Activated CD4-positive, CD25-positive, alpha-beta regulatory T cell treated with anti-CD3 and anti-CD28 coated beads, Interleukin-2, amount 50 U/mL, for 24 hours (primary cell): ENCODE measurements around the gene OR3A1.
"Not testable (repeated sequence)": the region's sequence is repeated elsewhere in the genome, so short reads cannot be mapped to it uniquely, and the experiment has no call there.

ENCODE experiments used
- ATAC-seq, 2 donors: fragments of 150-1000 bp; cut with Tn5 transposase; one replicate each; pipeline ENCODE4 v1.10.0; 2021; ENCODE audit warnings: mild to moderate bottlenecking in 1 of 2, moderate library complexity in 1 of 2

The OR3A1 gene

DNA sequence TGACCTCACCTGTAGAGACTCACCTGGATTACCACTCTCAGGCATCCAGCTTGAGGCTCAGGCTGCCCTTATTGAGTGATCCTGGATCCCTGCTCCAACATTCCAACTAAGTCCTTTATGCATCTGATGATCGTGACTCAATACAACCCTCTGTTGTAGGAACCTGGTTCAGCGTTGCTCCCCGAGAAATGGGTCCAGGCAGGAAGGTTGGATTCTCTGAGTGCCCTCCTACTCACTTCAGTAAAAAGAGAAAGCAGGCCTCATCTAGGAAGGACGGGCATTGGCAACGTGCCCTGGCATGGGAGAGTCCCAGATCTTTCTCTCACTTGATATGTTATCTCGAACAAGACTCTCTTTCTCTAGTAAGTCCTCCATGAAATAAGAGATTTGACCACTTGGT lies at the start of gene OR3A1:
Gene OR3A1, minus strand, starts transcription at position 101 of the 400 bp plus-strand sequence. CDS start 5,778 bp downstream, outside the sequence.
- no peak for ATAC-seq

DNA sequence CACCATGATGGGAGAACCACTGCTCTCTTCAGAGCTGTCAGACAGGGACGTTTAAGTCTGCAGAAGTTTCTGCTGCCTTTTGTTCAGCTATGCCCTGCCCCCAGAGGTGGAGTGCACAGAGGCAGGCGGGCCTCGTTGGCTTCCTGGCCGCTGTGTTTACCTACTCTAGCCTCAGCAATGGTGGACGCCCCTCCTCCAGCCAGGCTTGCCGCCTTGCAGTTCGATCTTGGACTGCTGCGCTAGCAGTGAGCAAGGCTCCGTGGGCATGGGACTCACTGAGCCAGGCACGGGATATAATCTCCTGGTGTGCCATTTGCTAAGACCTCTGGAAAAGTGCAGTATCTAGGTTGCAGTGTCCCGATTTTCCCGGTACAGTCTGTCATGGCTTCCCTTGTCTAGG lies 44.6 kb upstream of the OR3A1 start:
- not testable (repeated sequence) for ATAC-seq

GRCh38 chr17:3335876-3336275 lies 37.7 kb upstream of the OR3A1 start:
- no peak for ATAC-seq

DNA sequence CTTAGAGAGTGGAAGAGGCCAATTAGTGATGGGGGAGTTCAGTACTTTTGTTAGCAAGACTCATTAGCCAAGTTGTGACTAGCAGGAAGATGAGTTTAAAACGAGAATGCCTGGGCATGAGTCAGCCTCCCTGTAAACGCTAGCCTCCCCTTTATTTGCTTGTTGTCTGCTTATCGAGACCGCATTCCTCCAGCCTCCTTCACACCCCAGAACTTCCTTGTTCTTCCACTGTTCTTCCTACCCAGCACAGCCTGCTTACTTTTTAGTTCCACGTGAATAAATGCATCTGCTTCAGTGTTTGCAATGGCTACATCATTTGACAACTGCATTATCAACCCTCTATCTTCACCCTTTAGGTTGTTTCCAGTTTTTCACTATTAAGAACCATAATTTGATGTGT lies 20.2 kb upstream of the OR3A1 start:
- ATAC-seq, result no peak

GRCh38 chr17:3316836-3317235 lies 18.7 kb upstream of the OR3A1 start:
- no peak for ATAC-seq

GRCh38 chr17:3308603-3309002 lies 10.4 kb upstream of the OR3A1 start:
- ATAC-seq, result no peak

DNA sequence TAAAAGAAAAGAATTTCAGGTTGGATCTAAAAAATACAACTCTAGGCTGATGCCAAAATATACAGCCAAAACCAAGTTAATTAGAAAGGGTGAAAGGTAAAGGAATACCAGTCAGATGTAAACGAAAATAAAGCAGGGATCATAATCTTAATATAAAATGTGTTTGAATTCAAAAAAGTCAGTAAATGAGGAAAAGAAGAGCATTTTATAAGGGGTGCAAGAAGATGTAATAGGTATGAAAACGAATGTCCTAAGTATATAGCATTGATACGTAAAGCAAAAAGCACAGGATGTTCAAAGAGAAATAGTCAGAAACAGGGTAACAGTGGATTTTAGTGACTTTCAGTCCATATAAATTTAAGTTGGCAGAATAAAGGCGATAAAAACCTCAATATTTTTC lies 2.5 kb downstream of the OR3A1 start:
- ATAC-seq, result no peak

DNA sequence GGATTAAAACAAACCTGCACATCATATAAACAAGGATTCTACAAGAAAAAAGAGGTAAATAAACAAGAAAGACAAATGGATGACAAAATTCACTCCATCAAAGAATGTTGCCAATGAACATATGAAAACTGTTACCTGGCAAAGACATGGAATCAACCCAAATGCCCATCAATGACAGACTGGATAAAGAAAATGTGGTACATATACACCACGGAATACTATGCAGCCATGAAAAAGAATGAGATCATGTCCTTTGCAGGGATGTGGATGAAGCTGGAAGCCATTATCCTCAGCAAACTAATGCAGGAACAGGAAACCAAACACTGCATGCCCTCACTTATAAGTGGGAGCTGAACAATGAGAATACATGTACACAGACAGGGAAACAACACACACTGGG lies 4.6 kb downstream of the OR3A1 start:
- not testable (repeated sequence) for ATAC-seq

- ATAC-seq, result no peak
Measured at GRCh38 chr17:3282901-3283300, 15.3 kb downstream of the OR3A1 start.

GRCh38 chr17:3276126-3276525 lies 22.0 kb downstream of the OR3A1 start:
- ATAC-seq, result no peak

- ATAC-seq, result no peak
Measured at GRCh38 chr17:3271072-3271848, 26.9 kb downstream of the OR3A1 start.

DNA sequence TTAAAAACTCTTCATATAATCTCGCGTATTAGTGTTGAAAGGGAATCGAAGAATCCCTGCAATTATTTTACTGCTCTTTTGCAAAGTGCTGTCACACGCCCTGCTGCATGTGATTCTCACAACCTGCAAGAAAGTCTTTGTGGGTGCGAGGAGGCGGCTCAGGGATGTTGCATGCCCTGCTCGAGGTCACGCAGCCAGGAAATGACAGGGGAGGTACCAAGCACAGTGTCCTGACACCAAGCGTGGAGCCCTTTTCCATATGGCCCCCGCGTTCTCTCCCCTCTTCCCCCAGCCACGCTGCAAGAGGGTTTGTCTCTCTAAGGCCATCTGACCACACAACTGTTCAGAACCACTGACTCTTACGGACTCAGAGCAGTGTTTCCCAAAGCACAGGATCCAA lies 37.6 kb downstream of the OR3A1 start:
- no peak for ATAC-seq

GRCh38 chr17:3260163-3260562 lies 38.0 kb downstream of the OR3A1 start:
- ATAC-seq, result no peak

DNA sequence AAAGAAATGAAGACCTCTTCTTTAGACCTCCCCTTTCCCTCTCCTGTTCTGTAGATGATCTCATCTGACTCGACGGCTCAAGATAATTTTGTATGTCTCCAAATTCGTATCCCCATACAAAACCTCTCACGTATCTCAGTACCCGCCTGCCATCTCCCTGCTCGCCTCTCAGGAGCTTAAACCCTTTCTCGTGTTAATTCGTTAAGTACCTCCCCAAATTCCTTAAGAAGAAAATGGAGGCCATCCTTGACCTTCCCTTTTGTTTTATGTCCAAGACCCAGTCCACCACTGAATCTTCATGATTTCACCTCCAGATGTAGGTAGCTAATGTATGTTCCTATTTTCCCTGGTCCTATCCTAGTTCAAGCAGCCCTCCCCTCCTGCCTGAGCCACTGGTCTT lies 41.6 kb downstream of the OR3A1 start:
- no peak for ATAC-seq

GRCh38 chr17:3249013-3249412 lies 49.1 kb downstream of the OR3A1 start:
- ATAC-seq, result not testable (repeated sequence)

GRCh38 chr17:3244841-3245240 lies 53.3 kb downstream of the OR3A1 start:
- ATAC-seq, result not testable (repeated sequence)

DNA sequence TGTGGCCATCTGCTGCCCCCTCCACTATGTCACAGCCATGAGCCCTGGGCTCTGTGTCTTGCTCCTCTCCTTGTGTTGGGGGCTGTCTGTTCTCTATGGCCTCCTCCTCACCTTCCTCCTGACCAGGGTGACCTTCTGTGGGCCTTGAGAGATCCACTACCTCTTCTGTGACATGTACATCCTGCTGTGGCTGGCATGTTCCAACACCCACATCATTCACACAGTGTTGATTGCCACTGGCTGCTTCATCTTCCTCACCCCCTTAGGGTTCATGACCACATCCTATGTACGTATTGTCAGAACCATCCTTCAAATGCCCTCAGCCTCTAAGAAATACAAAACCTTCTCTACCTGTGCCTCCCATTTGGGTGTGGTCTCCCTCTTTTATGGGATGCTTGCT lies 57.1 kb downstream of the OR3A1 start:
- not testable (repeated sequence) for ATAC-seq
